DMS 273 (cell line): ENCODE results near the gene PTS.

ENCODE experiments used
- DNase-seq: peaks from one replicate; lab custom pipeline; 2025; ENCODE audit not compliant: unreplicated experiment; lab: John Stamatoyannopoulos, UW

Gene PTS

DNA sequence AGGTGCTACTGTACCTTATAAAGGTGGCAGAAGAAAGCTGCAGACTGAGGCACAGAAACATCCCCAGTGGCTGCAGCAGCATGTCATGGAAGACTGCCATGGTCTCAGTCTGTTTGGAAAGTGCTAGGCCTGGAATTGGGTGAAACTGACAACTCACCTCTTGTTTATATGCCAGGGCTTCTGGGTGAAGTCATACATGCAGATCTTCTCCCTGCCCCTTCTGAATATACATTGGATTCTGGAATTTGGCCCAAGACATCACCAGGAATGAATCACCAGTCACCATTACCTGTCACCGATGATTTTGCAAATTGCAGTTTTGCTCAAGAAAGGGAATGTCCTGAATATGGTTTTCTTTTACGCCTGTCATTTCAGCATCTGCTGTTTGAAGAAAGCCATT is 34.3 kb downstream of the PTS start, which contains the start of gene PLET1:
PLET1 (minus strand) TSS at position 371 of the 400 bp plus-strand sequence; CDS start at position 100, 271 bp downstream.
- DNase-seq, result no peak

DNA sequence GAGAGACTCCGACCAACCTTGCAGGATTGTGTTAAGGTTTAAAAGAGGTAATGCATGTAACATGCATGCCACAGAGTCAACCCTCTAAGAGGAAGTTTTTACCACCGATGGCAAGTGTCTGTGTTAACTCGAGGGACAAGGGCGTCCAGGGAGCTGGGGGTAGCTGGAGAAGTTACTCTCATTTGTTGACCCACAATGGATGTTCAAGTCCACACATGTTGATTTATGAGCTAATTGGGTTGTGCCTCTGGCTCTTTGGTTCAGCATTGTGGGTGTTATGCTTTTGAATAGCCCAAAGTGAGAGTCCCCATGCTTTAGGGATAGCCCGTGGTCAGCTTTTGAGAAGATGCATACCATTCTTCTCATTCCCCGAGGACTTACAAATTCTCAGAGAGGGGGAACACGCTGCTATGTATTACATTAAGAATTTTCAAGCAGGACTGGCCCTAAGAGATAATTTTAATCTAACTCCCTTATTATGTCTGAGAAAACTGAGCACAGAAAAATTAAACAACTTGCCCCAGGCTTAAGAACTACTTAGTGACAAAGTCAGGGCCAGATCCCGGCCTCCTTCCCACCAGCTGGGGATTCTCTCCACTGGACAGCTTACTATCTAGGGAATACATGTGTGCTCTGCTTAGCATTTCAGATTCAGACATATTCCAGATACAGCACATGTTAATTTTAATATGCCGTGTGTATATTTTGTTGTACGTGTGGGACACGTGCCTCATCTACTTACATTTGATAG is 39.6 kb downstream of the PTS start:
- DNase-seq, result no peak

DNA sequence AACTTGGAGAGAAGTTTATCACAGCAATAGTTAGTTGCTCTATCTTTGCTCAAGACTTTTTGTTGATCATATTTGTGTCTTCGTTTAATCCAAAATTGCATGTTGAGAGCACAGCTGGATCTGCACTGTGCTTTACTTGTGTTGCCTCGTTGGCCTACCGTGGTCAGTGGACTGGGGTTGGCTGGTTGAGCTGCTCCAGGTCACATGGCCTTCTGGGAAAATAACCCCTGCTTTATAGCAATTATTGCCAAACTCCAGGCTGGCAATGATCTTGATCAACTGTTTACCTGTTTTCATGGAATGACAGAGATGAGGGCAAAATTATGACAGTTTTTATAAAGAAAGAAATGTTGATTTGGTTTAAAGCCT is 40.2 kb downstream of the PTS start:
- DNase-seq, result no peak

DNA sequence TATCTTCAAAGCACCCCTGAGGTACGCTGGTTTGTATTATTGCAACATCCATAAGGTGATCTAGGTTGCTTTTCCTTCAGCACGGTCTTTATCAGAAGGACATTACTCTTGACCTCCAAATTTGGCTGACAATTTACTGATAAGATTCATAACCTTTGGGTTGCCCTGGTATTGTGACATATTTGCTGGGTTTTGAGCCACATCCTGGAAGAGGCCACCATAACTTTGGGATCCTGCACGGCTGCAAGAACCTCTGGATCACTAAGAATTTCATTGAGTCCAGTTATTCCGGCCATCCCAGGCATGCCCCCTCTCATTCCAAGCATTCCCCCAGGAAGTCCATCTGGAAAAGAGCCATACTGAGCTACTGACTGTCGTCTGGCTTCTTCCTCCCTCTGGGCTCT is 41.0 kb downstream of the PTS start:
- no peak for DNase-seq

DNA sequence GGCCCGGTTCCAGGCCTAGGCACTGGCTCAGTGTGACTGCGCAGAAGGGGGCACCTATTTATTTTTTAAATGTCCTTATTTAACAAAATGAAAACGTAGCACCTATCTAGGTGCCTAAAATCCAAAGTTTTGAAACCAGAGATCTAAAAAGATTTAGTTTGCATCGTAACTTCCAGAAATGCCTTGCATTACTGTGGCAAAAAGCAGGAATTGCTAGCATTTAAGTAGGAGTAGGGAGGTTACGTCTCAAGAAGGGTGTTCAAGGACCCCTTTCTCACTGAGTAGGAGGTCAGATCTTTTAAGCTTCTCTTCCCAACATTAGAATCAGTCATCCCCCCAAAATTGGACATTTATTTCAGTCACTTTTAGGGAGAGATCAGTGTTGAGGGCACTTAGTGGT is 42.2 kb downstream of the PTS start:
- no peak for DNase-seq

DNA sequence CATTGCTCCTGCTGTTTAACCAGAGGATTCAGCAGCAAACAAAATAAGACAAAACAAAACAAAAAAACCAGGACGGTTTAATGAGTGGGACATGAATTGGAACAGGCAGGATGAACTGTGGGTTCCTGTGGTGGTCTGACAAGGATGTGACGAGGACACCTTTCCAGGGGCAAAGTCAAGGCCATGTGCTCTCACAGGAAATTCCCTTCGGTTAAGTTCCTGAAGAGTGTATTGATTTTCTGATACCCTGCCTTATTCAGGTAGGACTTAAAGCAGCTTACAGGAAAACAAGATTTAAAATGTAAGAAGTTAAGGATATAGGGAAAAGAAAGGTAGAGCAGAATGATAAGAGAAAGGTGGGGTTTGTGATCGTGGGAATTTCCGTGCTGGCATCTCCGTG is 42.9 kb downstream of the PTS start:
- DNase-seq, result no peak

DNA sequence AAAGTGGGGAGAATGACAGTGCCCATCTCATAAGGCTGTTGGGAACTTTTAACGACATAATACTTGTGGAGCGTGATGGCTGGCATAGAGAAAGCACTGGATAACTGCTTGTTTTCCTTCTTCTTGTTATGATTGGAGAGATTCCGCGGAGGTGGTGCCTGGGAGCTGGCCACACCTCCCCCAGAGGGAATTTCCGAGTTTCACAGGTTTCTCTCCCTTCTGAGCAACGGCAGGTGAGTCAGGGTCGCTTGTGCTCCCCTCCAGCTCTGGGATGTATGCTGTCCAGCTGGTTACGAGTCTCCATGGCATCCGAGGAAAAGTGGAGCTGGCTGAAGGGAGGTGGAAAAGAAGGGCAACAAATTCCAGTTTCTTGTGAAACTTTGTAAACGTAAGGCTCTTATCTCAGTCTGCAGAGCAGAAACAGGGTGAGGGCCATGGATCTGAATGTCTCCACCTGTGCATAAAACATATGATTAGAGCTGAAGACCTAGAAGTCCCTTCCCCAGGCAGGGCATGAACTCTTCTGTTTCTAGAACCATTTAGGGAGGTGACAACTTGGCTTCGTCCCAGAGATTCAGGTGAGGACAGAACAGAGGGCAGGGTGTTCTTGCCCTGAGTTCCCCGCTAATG is 44.4 kb downstream of the PTS start:
- no peak for DNase-seq

DNA sequence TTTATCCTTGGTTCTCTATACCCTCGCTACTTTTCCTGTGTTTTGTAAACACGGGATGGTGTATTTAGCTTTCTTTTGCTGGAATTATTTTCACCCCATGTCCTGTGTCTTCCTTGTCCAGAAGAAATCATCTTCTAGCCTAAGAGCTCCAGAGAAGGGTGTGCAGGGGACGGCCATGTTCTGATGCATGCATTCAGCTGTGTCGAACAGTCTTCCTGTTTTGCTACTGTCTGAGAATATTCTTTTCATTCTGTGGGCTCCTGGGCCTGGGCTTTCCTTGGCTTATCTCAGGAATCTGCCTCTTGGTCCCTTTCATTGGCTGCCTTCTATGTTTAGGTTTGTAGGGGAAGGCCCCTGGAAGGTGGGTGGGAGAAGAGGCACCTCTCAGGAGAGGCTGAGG is 45.0 kb downstream of the PTS start:
- no peak for DNase-seq

DNA sequence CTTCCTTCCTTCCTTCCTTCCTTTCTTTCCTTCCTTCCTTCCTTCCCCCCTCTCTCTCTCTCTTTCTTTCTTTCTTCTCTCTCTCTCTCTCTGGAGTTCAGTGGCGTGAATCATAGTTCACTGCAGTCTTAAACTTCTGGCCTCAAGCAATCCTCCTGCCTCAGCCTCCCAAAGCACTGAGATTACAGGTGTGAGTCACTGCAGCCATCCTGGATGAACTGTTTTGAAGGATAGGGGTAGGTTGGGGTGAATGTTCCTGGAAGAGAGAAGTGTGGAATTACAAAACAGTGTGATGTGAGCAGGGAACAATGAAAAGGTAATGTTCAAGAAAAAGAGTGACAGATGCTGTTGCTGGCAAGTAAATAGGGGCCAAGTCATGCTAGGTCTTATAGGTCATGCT is 46.8 kb downstream of the PTS start:
- DNase-seq, result no peak

DNA sequence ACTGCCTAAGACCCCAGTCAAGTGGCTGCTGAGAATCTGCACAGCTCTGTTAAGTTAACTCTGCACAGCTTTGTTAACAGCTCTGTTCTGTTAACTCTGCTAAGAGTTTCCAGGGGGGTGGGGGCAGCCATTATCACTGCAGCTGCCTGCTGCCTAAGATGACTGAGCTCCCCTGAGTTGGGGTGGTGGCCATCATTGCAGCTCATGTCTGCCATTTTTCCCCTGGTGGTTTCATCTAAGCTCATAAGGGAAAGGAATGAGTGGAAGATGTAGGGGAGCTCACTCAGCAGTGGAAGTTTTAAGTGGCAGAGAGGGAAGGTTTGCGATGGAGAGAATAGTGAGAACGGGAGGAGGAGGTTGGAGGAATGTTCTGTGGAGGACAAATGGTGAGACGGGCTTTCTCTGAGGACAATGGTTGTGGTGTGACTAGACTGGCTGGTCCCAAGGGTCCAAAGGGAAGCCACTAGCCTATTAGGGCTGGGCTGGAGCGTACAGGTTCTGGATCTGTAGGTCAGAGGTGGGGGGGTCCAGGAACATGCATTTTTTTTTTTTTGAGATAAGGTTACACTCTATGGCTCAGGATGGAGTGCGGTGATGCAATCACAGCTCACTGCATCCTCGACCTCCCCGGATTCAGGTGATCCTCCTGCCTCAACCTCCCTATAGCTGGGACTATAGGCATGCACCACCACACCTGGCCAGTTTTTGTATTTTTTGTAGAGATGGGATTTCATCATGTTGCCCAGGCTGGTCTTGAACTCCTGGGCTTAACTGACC is 48.0 kb downstream of the PTS start:
- no peak for DNase-seq

DNA sequence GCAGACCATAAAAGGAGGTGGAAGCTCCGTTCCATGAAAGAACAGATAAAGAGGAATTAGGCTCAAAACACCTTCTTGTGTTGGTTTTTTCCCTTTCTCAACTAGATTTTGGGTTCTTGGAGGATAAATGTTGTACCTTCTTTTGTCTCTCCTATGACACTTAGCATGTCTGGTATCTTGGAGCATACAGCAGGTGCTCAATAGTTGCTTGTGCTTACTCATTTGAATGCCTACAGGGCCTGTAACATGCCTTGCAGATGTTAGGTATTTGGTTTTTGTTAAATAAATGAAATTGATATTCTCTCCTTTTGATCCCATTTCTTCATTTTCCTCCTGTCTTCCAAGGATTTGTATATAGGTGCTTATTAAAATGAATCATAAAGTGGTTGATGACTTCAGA is 50.8 kb downstream of the PTS start:
- no peak for DNase-seq

DNA sequence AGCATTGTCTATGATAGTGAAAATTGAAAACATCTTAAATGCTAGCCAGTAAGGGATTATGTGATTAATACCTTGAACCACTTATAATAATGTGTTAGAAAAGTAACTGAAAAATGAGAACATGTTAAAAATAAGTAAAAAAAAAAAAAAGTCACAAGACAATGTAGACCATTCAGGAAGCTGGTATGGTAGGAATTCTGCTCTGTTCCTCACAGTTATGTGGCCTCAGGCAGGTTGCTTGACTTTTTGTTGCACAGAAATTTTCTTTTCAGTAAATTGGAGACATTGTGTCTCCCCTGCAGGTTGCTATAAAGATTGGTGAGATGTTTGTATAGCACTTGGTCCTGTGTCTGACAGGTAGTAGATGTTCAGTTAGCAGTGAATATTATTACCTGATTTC is 51.7 kb downstream of the PTS start:
- DNase-seq, result no peak

DNA sequence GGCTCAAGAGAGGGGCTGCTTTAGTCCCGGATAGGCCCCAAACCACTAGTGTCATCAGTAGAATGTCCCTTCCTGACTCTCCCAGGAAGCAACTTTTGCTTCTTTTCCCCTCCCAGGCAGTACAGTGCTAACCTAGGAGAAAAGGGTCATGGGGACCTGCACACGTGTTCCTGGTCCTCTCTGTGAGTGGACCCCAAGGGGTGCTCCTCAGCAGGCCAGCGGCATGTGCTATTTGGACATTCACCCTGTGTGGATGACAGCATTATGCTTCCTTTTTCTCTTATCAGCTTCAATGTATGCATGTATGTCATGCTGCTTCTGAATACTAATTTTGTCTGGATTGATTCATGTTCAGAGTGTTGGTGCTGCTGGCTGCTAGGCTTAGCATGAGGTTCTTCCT is 52.6 kb downstream of the PTS start:
- no peak for DNase-seq

DNA sequence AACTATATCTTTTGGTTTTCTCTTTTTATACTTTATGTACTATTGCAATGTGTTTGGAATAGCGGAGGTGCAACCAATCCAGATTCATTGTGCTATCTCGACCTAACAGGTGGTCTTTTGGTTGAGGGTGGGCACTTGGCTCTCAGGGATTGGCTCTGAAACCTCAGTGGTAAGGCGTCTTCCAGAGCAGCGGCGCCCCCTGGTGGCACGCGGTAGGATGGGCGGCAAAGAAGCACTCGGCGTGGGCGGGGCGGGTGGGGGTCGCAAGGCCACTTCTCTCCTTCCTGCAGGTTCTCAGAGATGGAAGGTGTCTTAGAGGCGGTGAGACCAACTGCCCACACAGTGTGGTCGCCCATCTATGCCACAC is 53.7 kb downstream of the PTS start:
- peak; percentile 73 for DNase-seq

DNA sequence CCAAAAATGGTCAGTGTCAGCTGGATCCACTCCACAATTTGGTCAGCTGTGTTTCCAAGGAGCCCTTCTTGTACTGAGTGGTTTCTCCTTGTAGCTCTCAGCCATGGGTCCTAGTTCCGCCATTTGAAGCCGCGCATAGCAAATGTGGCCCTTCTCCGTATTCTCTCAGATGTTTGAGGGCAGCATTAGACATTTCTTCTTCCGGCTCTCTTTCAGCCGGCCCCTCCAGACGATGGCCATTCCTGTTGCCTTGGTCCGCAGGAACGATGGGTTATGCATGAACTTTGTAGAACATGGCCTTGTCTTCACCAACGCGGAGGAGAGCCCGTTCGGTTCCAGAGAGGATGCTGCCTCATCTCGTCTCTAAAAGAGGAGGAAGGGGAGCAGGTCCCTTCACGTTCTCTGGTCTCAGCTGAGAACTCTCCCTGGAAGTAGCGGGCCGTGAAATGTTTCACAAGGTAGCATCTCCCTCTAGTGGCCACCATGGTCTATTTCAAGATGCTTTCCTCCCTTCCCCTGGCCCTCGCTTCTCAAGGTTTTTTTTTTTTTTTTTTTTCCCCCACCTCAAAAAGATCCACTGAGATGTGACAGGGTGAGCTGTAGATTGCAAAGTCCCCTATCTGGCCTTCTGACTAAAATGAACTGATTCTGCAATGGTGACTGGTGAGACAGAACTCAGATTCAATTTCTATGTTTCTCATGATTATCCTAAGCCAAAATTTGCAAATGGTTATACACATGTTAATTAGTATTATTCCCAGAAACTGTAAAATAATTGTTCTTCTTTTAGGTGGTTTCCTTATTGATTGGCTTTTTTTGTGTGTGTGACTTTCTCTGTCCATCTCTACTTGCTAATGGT is 54.3 kb downstream of the PTS start:
- peak; percentile 85 for DNase-seq

DNA sequence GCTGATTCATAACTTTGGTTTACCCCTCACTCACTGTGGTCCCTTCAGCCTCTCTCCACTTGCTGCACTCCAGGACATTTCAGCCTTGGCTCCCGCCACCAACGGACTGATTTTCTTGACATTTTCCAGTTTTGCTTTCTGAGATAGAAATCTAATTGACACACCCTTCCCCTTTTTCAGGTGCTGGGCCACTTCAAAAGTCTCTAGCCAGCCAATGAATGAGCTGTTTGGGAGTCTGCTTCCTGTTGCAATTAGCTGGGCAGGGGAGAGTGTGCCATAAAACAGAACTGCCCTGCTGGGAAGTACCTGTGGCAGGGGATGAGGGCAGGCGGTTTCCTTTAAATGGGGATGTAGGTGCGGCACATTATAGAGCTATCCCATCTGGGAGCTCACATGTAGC is 55.5 kb downstream of the PTS start:
- no peak for DNase-seq
